Hindlimb muscle (tissue), 1 donor: ENCODE data around the gene RFX8. TPM values are rescaled to one million over a fixed set of nuclear protein-coding genes. Genes with fewer than 3 reads are reported as not detected.

Experiments used
- polyA plus RNA-seq: library from polyadenylated mRNA; unstranded; fragments of 120-200 nt; gene quantifications from one replicate; pipeline ENCODE4 v1.2.1, GENCODE V29; 2013; ENCODE audit not compliant: insufficient read length

The RFX8 gene
- polyA plus RNA-seq, 1 donor: 1.9 TPM

Other genes with a start within 250 kb of the RFX8 start
- gene CNOT11, start 222.2 kb downstream of the RFX8 start, polyA plus RNA-seq: 30.0 TPM
- gene RNF149, start 166.4 kb downstream of the RFX8 start, polyA plus RNA-seq: 34.8 TPM
- gene CREG2, start 87.6 kb downstream of the RFX8 start, polyA plus RNA-seq: 6.7 TPM
- 152 TPM for gene MAP4K4, start 222.6 kb upstream of the RFX8 start, polyA plus RNA-seq